ENCODE results near the gene ZDHHC4. TPM values are rescaled to one million over a fixed set of nuclear protein-coding genes. Genes with fewer than 3 reads are reported as not detected.
A peak's percentile ranks its signal among the peaks of the same experiment; 100 is the strongest.

ZDHHC4 gene
- total RNA-seq, 1 donor from 2014 or later, result 75.3 TPM

- H3K4me3 Mint-ChIP-seq, result no peak overlapping the region
- no peak for TF ChIP-seq CTCF (IDR thresholded peaks at IDR 0.05; ENCODE audit: unreplicated experiment)
- DNase-seq (ENCODE audit: low spot score in 2 of 2, unreplicated experiment in 2 of 2), result no peak
Observed at GRCh38 chr7:6607651-6608051, 30.4 kb downstream of the ZDHHC4 start.

GRCh38 chr7:6608081-6608480, 30.8 kb downstream of the ZDHHC4 start:
- Mint-ChIP-seq H3K27me3 (ENCODE audit: low read depth) (no peaks in the 10 kb centered on the region), H3K4me1 (no peaks in the 10 kb centered on the region), H3K27ac (no peak overlapping the region), H3K4me3 (no peak overlapping the region), H3K36me3 (peaks cover 18% of the 10 kb centered on the region), H3K9me3 (no peaks in the 10 kb centered on the region)
- no peak for DNase-seq (ENCODE audit: low spot score in 2 of 2, unreplicated experiment in 2 of 2)
- no peak for TF ChIP-seq CTCF (IDR thresholded peaks at IDR 0.05; ENCODE audit: unreplicated experiment)

More at GRCh38 chr7:6607651-6608051, 30.4 kb downstream of the ZDHHC4 start:
- Mint-ChIP-seq H3K4me1 (no peaks in the 10 kb centered on the region), H3K27ac (no peak overlapping the region), H3K9me3 (no peaks in the 10 kb centered on the region), H3K36me3 (peaks cover 18% of the 10 kb centered on the region), H3K27me3 (ENCODE audit: low read depth) (no peaks in the 10 kb centered on the region)

- no peaks in the 10 kb centered on the region for H3K4me1 Mint-ChIP-seq
Observed at GRCh38 chr7:6608794-6609193, 31.5 kb downstream of the ZDHHC4 start.

GRCh38 chr7:6612819-6613218, 35.6 kb downstream of the ZDHHC4 start:
- no peak overlapping the region for H3K27ac Mint-ChIP-seq
- DNase-seq (ENCODE audit: low spot score in 2 of 2, unreplicated experiment in 2 of 2), result no peak
- H3K9me3 Mint-ChIP-seq, result no peaks in the 10 kb centered on the region
- H3K36me3 Mint-ChIP-seq, result peaks cover 3% of the 10 kb centered on the region
- no peak overlapping the region for H3K4me3 Mint-ChIP-seq
- peaks cover 13% of the 10 kb centered on the region for H3K4me1 Mint-ChIP-seq
- no peaks in the 10 kb centered on the region for H3K27me3 Mint-ChIP-seq (ENCODE audit: low read depth)
- no peak for TF ChIP-seq CTCF (IDR thresholded peaks at IDR 0.05; ENCODE audit: unreplicated experiment)

More at GRCh38 chr7:6608794-6609193, 31.5 kb downstream of the ZDHHC4 start:
- H3K36me3 Mint-ChIP-seq, result peaks cover 15% of the 10 kb centered on the region
- no peak overlapping the region for H3K27ac Mint-ChIP-seq
- TF ChIP-seq CTCF (IDR thresholded peaks at IDR 0.05; ENCODE audit: unreplicated experiment), result no peak
- no peaks in the 10 kb centered on the region for H3K27me3 Mint-ChIP-seq (ENCODE audit: low read depth)
- no peak for DNase-seq (ENCODE audit: low spot score in 2 of 2, unreplicated experiment in 2 of 2)
- H3K4me3 Mint-ChIP-seq, result no peak overlapping the region
- H3K9me3 Mint-ChIP-seq, result no peaks in the 10 kb centered on the region

GRCh38 chr7:6613706-6614105, 36.5 kb downstream of the ZDHHC4 start:
- no peaks in the 10 kb centered on the region for H3K9me3 Mint-ChIP-seq
- peaks cover 3% of the 10 kb centered on the region for H3K36me3 Mint-ChIP-seq
- peak overlapping the region; percentile 6 for H3K4me3 Mint-ChIP-seq
- DNase-seq (ENCODE audit: low spot score in 2 of 2, unreplicated experiment in 2 of 2), result no peak
- no peak for TF ChIP-seq CTCF (IDR thresholded peaks at IDR 0.05; ENCODE audit: unreplicated experiment)
- H3K4me1 Mint-ChIP-seq, result peaks cover 13% of the 10 kb centered on the region
- no peaks in the 10 kb centered on the region for H3K27me3 Mint-ChIP-seq (ENCODE audit: low read depth)
- no peak overlapping the region for H3K27ac Mint-ChIP-seq
